Fibroblast of lung (primary cell): Measurements from ENCODE around the gene RGS19.

ENCODE experiments used
- CTCF ChIP-seq, 2 donors: IDR thresholded peaks in 1 of 2; conservative IDR thresholded peaks in 1 of 2; 1 replicate in 1 of 2; 2 replicates in 1 of 2; pipeline ENCODE4 v1.5.1; 2011 to 2012; ENCODE audit warnings: low read length in 2 of 2, control low read depth in 1 of 2, inconsistent platforms in 1 of 2, low read depth in 1 of 2, mild to moderate bottlenecking in 1 of 2
- EZH2 ChIP-seq: IDR thresholded peaks from 2 replicates; pipeline ENCODE4 v1.5.1; 2012; ENCODE audit warnings: low read length, control low read depth, mild to moderate bottlenecking; ENCODE audit errors: missing control alignments

DNA sequence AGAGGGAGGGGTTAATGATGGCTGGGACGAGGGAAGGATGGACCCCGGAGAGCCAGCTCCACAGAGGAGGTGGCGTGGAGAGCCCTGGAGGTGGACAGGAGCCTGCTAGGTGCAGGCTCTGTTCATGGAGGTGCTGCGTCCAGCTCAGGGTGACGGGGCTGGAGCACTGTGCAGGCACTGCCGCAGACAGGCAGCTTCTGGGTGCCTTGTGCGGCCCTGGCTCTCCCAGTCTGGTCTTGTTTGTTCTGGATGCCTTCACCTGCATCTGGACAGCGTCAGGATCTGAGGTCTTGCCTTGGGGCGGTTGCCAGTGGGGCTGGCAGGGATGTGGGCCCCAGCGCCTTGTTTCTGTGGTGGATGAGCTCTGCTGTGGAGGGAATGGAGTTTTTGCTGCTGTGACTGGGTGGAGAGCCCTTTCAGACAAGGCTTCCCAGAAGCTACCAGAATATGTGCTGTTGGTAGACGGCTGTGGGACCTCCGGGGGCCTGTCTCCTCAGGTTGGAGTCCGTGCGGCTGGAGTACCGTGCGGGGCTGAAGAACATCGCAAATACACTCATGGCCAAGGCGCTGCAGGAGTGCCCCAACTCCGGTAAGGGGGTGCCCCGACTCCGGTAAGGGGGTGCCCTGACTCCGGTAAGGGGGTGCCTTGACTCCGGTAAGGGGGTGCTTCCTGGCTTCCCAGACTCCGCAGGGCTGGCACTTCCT is 51.2 kb downstream of the RGS19 start:
- no peak for TF ChIP-seq CTCF (conservative IDR thresholded peaks at IDR 0.05 in 1 of 2, IDR thresholded peaks at IDR 0.05 in 1 of 2; ENCODE audit: low read depth in 1 of 2, low read length in 2 of 2)
- TF ChIP-seq EZH2, result no peak
